HG02642 (cell line): ENCODE measurements around the gene ORC1.

ENCODE experiments used
- ATAC-seq: cut with Tn5 transposase; IDR thresholded peaks from one replicate; pipeline ENCODE4 v1.9.1; 2021; ENCODE audit warnings: mild to moderate bottlenecking; ENCODE audit not compliant: unreplicated experiment, poor library complexity

The ORC1 gene

GRCh38 chr1:52404116-52404974, at the start of gene ORC1, which contains the start of gene PRPF38A:
TSS of gene ORC1 (minus strand) at chr1:52404423. CDS start at chr1:52402223, 2,200 bp downstream.
TSS of gene PRPF38A (plus strand) at chr1:52404602. CDS start at chr1:52404750, 148 bp downstream.
- ATAC-seq = peak; percentile 94

- ATAC-seq = no peak
These were observed 40.2 kb upstream of the ORC1 start for GRCh38 chr1:52444463-52444862.

GRCh38 chr1:52439976-52440375, 35.8 kb upstream of the ORC1 start:
- no peak for ATAC-seq

- ATAC-seq = no peak
These were observed 32.6 kb upstream of the ORC1 start for GRCh38 chr1:52436817-52437216.

- no peak for ATAC-seq
These were observed 31.4 kb upstream of the ORC1 start for GRCh38 chr1:52435650-52436049.

- ATAC-seq = no peak
These were observed 31.0 kb upstream of the ORC1 start for GRCh38 chr1:52435211-52435610.

- no peak for ATAC-seq
These were observed 28.6 kb upstream of the ORC1 start for GRCh38 chr1:52432807-52433206.

- no peak for ATAC-seq
These were observed 22.9 kb upstream of the ORC1 start for GRCh38 chr1:52427152-52427551.

- no peak for ATAC-seq
These were observed 22.1 kb upstream of the ORC1 start for GRCh38 chr1:52426371-52426770.

GRCh38 chr1:52424813-52425212, 20.6 kb upstream of the ORC1 start:
- ATAC-seq = no peak

GRCh38 chr1:52424231-52424636, 20.0 kb upstream of the ORC1 start:
- ATAC-seq = no peak

- ATAC-seq = no peak
These were observed 19.5 kb upstream of the ORC1 start for GRCh38 chr1:52423771-52424170.

- no peak for ATAC-seq
These were observed 18.8 kb upstream of the ORC1 start for GRCh38 chr1:52423055-52423454.

GRCh38 chr1:52420713-52421112, 16.5 kb upstream of the ORC1 start:
- no peak for ATAC-seq

- no peak for ATAC-seq
These were observed 12.6 kb upstream of the ORC1 start for GRCh38 chr1:52416811-52417210.

- ATAC-seq = no peak
These were observed 10.7 kb upstream of the ORC1 start for GRCh38 chr1:52414942-52415341.

- ATAC-seq = no peak
These were observed 9.3 kb upstream of the ORC1 start for GRCh38 chr1:52413410-52413989.

GRCh38 chr1:52404975-52405338, 734 bp upstream of the ORC1 start:
- no peak for ATAC-seq

- peak; percentile 38 for ATAC-seq
These were observed 582 bp downstream of the ORC1 start for GRCh38 chr1:52403566-52404115.

- no peak for ATAC-seq
These were observed 1.4 kb downstream of the ORC1 start for GRCh38 chr1:52402860-52403240.

- ATAC-seq = no peak
These were observed 4.1 kb downstream of the ORC1 start for GRCh38 chr1:52400131-52400530.

GRCh38 chr1:52399629-52400028, 4.6 kb downstream of the ORC1 start:
- no peak for ATAC-seq
